Loucy (cell line): Measurements from ENCODE around the gene RNF166.

Experiments used
- H2AFZ ChIP-seq: fragments of 200-600 bp; sonication (generic); 2 replicates; pipeline ENCODE4 v1.6.0; 2016; ENCODE audit warnings: antibody characterized with exemption, mild to moderate bottlenecking, low read length, moderate library complexity
- H3F3A ChIP-seq: fragments of 200-600 bp; 2 replicates; pipeline ENCODE4 v1.6.0; 2016; ENCODE audit warnings: antibody characterized with exemption, low read depth, mild to moderate bottlenecking
- H3K27me3 ChIP-seq: fragments of 200-600 bp; sonication (generic); 2 replicates; pipeline ENCODE4 v1.6.1; 2014; ENCODE audit warnings: low read length, mild to moderate bottlenecking; ENCODE audit not compliant: insufficient read depth, poor library complexity, severe bottlenecking
- H3K36me3 ChIP-seq: fragments of 200-600 bp; sonication (generic); 2 replicates; pipeline ENCODE4 v1.6.1; 2016; ENCODE audit warnings: low read length; ENCODE audit not compliant: insufficient read depth
- H3K4me1 ChIP-seq: fragments of 200-600 bp; sonication (generic); 2 replicates; pipeline ENCODE4 v1.5.1; 2014; ENCODE audit warnings: low read length, mild to moderate bottlenecking; ENCODE audit not compliant: insufficient read depth, poor library complexity, severe bottlenecking
- H3K4me2 ChIP-seq: fragments of 200-600 bp; sonication (generic); 2 replicates; pipeline ENCODE4 v1.6.0; 2014; ENCODE audit warnings: antibody characterized with exemption, low read length, low read depth, mild to moderate bottlenecking; ENCODE audit not compliant: poor library complexity, severe bottlenecking
- H3K4me3 ChIP-seq: fragments of 200-600 bp; sonication (generic); 2 replicates; pipeline ENCODE4 v1.5.1; 2014; ENCODE audit warnings: low read length, mild to moderate bottlenecking, mixed read lengths; ENCODE audit not compliant: poor library complexity, severe bottlenecking
- H3K79me2 ChIP-seq: fragments of 200-600 bp; sonication (generic); 2 replicates; pipeline ENCODE4 v1.6.1; 2014; ENCODE audit warnings: low read length; ENCODE audit not compliant: insufficient read depth
- H3K9ac ChIP-seq: fragments of 200-600 bp; sonication (generic); 2 replicates; pipeline ENCODE4 v1.6.0; 2014; ENCODE audit warnings: mild to moderate bottlenecking, low read depth, low read length, moderate library complexity; ENCODE audit not compliant: poor library complexity, severe bottlenecking
- H3K9me2 ChIP-seq: fragments of 200-600 bp; sonication (generic); replicated peaks from 2 replicates; pipeline ENCODE4 v1.6.1; 2016; ENCODE audit warnings: low read depth, low read length, mixed read lengths
- H3K9me3 ChIP-seq: fragments of 200-600 bp; sonication (generic); 2 replicates; pipeline ENCODE4 v1.6.1; 2014; ENCODE audit warnings: mild to moderate bottlenecking, antibody characterized with exemption, low read length, low read depth; ENCODE audit not compliant: insufficient read depth
- H4K20me1 ChIP-seq: fragments of 200-600 bp; sonication (generic); 2 replicates; pipeline ENCODE4 v1.6.0; 2014; ENCODE audit warnings: antibody characterized with exemption, low read length, mild to moderate bottlenecking; ENCODE audit not compliant: insufficient read depth, poor library complexity, severe bottlenecking
- EZH2phosphoT487 ChIP-seq: fragments of 200-600 bp; IDR thresholded peaks from 2 replicates; pipeline ENCODE4 v1.6.1; 2018; ENCODE audit warnings: antibody characterized with exemption, mild to moderate bottlenecking, moderate library complexity, borderline replicate concordance
- TF ChIP-seq, protein P1 (sequence below): fragments of 200-600 bp; sonication (generic); conservative IDR thresholded peaks from 2 replicates; pipeline ENCODE4 v1.5.1; 2014; ENCODE audit warnings: mild to moderate bottlenecking, antibody characterized with exemption, low read length

Gene RNF166

DNA sequence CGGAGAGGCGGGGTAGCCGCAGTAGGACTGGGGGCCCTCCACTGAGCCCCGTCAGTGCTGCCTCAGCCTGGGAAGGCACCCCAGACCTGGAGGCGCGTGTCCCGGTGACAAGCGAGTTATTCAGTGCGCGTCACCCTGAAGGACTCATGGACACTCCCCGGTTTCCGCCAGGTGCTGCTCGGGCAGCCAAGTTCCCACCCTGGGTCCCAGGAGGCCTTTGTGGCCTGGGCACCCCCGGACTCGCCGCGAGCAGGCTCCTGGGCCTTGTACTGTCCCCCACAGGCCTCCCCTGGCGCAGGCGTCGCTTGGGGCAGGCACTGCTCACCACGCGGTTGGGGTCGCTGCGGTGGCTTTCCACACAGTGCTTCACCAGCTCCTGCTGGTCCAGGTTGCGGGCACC, 7.6 kb downstream of the RNF166 start:
- no peaks in the 10 kb centered on the region for H3K9me2 ChIP-seq
- no peaks in the 10 kb centered on the region for H3K27me3 ChIP-seq
- H4K20me1 ChIP-seq = peaks cover 4% of the 10 kb centered on the region
- H3K4me1 ChIP-seq = peaks cover 24% of the 10 kb centered on the region
- H3K79me2 ChIP-seq = peaks cover 28% of the 10 kb centered on the region
- no peaks in the 10 kb centered on the region for H3K36me3 ChIP-seq
- no peak overlapping the region for H3K4me3 ChIP-seq
- H3K9ac ChIP-seq = no peak overlapping the region
- no peaks in the 10 kb centered on the region for H3F3A ChIP-seq
- H3K9me3 ChIP-seq = no peaks in the 10 kb centered on the region
- TF ChIP-seq, protein P1, sequence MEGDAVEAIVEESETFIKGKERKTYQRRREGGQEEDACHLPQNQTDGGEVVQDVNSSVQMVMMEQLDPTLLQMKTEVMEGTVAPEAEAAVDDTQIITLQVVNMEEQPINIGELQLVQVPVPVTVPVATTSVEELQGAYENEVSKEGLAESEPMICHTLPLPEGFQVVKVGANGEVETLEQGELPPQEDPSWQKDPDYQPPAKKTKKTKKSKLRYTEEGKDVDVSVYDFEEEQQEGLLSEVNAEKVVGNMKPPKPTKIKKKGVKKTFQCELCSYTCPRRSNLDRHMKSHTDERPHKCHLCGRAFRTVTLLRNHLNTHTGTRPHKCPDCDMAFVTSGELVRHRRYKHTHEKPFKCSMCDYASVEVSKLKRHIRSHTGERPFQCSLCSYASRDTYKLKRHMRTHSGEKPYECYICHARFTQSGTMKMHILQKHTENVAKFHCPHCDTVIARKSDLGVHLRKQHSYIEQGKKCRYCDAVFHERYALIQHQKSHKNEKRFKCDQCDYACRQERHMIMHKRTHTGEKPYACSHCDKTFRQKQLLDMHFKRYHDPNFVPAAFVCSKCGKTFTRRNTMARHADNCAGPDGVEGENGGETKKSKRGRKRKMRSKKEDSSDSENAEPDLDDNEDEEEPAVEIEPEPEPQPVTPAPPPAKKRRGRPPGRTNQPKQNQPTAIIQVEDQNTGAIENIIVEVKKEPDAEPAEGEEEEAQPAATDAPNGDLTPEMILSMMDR = no peak
- TF ChIP-seq EZH2phosphoT487 = no peak
- H2AFZ ChIP-seq = no peak overlapping the region
- no peak overlapping the region for H3K4me2 ChIP-seq

DNA sequence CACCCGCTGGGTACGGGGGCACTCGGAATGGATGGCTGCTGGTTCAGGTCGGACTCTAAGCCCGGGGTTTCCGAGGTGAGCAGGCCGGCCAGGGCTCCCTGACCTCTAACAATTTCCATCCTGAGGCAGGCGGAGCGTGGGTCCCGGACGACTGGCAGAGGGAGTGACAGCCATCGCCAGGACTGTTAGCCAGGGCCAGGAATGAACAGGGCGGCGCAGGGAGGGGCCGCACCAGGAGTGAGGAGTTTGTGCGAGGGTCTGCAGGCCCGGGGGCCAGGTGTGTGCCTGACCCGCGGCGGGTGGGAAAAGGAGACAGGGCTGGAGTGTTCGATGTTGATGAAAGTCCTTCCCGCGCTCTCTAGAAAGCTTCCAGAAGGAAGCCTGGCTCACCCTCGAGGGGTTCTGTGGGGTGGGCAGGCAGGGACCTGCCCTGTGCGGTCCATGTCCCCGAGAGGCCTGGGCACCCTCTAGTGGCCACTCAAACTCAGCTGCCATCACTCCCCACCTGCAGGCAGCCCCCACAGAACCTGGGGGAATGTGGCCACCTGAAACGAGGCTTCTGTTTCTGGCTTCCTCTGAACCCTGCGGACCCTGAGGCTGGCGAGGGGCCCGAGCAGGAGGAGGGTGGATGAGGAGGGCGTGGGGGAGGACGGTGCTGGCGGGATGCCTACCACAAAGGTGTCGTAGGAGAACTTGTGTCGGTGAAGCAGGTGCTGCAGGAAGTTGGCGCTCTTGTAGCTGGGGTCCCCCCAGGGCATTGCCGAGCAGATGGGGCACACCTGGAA, 8.2 kb downstream of the RNF166 start:
- H3K4me3 ChIP-seq = no peak overlapping the region
- TF ChIP-seq EZH2phosphoT487 = no peak
- TF ChIP-seq, protein P1 = peak; percentile 42
- no peaks in the 10 kb centered on the region for H3F3A ChIP-seq
- H3K9ac ChIP-seq = no peak overlapping the region
- no peaks in the 10 kb centered on the region for H3K9me2 ChIP-seq
- H3K36me3 ChIP-seq = no peaks in the 10 kb centered on the region
- H3K9me3 ChIP-seq = no peaks in the 10 kb centered on the region
- H2AFZ ChIP-seq = no peak overlapping the region
- peaks cover 24% of the 10 kb centered on the region for H3K4me1 ChIP-seq
- H3K79me2 ChIP-seq = peaks cover 24% of the 10 kb centered on the region
- H4K20me1 ChIP-seq = peaks cover 4% of the 10 kb centered on the region
- H3K4me2 ChIP-seq = no peak overlapping the region
- no peaks in the 10 kb centered on the region for H3K27me3 ChIP-seq

DNA sequence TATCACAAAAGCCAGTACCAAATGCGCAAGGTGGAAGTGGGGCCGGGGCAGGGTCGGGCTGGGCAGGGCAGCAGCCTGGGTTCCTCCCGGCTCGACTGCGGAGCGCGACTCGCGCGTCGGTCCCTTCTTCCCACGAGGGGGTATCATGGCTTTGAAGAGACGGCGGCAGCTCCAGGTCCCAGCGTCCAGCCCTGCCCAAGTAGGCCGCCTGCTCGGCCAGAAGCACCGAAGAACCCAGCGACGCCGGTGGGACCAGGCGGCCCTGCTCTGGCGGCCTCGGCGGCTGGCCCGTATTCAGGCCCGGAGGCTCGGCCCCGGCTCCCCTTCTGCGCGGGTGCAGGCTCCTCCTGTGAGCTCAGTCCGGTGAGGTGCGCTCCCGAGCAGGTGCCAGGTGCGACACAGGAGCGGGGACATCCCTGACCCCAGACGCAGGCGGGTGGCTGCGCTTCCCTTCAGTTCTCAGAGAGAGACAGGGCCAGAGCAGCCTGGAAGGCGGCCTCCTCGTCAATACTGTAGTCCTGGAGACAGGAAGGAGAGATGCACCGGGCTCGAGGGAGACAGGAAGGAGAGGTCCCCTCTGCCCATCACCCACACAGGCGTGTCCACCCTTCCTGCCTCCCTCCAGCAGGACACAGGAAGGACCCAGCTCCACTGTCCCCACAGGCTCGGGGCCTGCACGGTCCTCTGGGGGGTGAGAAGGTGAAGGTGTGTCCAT, 8.9 kb downstream of the RNF166 start:
- no peaks in the 10 kb centered on the region for H3F3A ChIP-seq
- no peak overlapping the region for H2AFZ ChIP-seq
- no peak overlapping the region for H3K4me2 ChIP-seq
- H3K4me1 ChIP-seq = peaks cover 17% of the 10 kb centered on the region
- no peaks in the 10 kb centered on the region for H3K27me3 ChIP-seq
- TF ChIP-seq, protein P1 = no peak
- no peak for TF ChIP-seq EZH2phosphoT487
- no peaks in the 10 kb centered on the region for H3K9me3 ChIP-seq
- H3K79me2 ChIP-seq = peaks cover 17% of the 10 kb centered on the region
- H3K9me2 ChIP-seq = no peaks in the 10 kb centered on the region
- no peaks in the 10 kb centered on the region for H3K36me3 ChIP-seq
- no peak overlapping the region for H3K9ac ChIP-seq
- peaks cover 4% of the 10 kb centered on the region for H4K20me1 ChIP-seq
- H3K4me3 ChIP-seq = no peak overlapping the region
